Measurements from ENCODE around the gene PRKCQ.

Gene PRKCQ

DNA sequence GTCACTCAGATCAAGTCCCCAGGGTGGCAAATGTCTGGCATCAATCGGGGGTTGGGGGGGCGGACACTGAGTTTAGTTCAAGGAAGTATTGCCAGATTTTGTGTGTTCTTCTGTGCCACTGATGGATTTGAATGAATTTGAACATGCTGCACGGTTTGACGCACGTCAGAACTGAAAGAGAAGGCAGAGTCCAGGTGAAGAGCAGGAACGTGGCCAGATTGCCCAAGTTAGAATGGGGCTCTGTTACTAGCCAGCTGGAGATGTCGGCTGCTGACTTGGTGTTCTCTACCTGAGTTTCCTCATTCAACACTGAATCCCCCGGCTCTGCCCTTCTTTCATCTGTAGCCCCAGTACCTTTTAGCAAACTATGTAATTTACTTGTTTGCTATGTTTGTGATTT, 180.2 kb downstream of the PRKCQ start:
- Histone ChIP-seq H3K27ac (ENCODE audit: low read length) (no peak overlapping the region), H3K4me2 (ENCODE audit: low read depth, low read length) (no peak overlapping the region), H3K9ac (ENCODE audit: low read length) (no peak overlapping the region), H3K9me3 (replicated peaks; ENCODE audit: insufficient read depth, low read length) (no peaks in the 10 kb centered on the region), H3K4me1 (ENCODE audit: low read length) (no peaks in the 10 kb centered on the region), H3K36me3 (replicated peaks; ENCODE audit: insufficient read depth, low read length) (no peaks in the 10 kb centered on the region), H3F3A (ENCODE audit: insufficient read depth, low read length) (no peaks in the 10 kb centered on the region), H3K4me3 (ENCODE audit: low read length) (no peak overlapping the region), H3K79me2 (ENCODE audit: low read length) (no peaks in the 10 kb centered on the region), H2AFZ (ENCODE audit: low read length) (no peak overlapping the region), H4K20me1 (ENCODE audit: insufficient read depth, low read length) (no peaks in the 10 kb centered on the region), H3K9me2 (replicated peaks; ENCODE audit: insufficient read depth, low read length) (no peaks in the 10 kb centered on the region), H3K27me3 (replicated peaks; ENCODE audit: insufficient read depth, low read length) (peaks cover 9% of the 10 kb centered on the region)
- TF ChIP-seq, protein P1, sequence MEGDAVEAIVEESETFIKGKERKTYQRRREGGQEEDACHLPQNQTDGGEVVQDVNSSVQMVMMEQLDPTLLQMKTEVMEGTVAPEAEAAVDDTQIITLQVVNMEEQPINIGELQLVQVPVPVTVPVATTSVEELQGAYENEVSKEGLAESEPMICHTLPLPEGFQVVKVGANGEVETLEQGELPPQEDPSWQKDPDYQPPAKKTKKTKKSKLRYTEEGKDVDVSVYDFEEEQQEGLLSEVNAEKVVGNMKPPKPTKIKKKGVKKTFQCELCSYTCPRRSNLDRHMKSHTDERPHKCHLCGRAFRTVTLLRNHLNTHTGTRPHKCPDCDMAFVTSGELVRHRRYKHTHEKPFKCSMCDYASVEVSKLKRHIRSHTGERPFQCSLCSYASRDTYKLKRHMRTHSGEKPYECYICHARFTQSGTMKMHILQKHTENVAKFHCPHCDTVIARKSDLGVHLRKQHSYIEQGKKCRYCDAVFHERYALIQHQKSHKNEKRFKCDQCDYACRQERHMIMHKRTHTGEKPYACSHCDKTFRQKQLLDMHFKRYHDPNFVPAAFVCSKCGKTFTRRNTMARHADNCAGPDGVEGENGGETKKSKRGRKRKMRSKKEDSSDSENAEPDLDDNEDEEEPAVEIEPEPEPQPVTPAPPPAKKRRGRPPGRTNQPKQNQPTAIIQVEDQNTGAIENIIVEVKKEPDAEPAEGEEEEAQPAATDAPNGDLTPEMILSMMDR (IDR thresholded peaks at IDR 0.05; ENCODE audit: low read length), result no peak
- TF ChIP-seq EZH2 (optimal IDR thresholded peaks at IDR 0.05; ENCODE audit: low read depth, low read length) (no peak), EZH2phosphoT487 (IDR thresholded peaks at IDR 0.05; ENCODE audit: low read length) (no peak)
- DNase-seq, result no peak

DNA sequence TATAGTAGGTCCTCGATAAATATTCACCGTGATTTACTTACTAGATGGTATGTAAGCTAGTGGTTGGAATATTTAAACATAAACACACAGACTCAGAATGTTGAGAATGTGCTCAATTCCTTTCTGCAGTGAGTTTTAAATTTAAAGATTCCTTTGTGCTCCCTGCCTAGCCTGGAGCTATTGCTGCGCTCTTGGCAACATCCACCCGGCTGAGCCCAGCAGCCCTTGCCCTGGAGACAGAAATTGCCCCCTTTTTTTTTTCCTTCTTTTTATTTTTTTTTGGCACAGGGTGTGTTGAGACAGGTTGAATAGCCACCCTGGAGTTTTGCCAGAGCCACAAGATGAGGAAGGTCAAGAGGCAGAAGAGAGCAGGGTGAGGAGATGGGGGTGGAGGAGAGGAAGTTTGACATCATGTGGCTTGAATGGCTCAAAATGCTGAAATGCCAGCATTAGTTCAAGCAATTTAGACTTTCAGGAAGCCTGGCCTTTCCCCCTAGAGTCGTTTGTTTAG, 180.8 kb downstream of the PRKCQ start:
- no peak overlapping the region for H2AFZ ChIP-seq (ENCODE audit: low read length)
- no peaks in the 10 kb centered on the region for H3K36me3 ChIP-seq (replicated peaks; ENCODE audit: insufficient read depth, low read length)
- no peak overlapping the region for H3K27ac ChIP-seq (ENCODE audit: low read length)
- H3K79me2 ChIP-seq (ENCODE audit: low read length), result no peaks in the 10 kb centered on the region
- no peaks in the 10 kb centered on the region for H4K20me1 ChIP-seq (ENCODE audit: insufficient read depth, low read length)
- TF ChIP-seq EZH2 (optimal IDR thresholded peaks at IDR 0.05; ENCODE audit: low read depth, low read length) (no peak), EZH2phosphoT487 (IDR thresholded peaks at IDR 0.05; ENCODE audit: low read length) (no peak)
- TF ChIP-seq, protein P1 (IDR thresholded peaks at IDR 0.05; ENCODE audit: low read length), result no peak
- H3K9me2 ChIP-seq (replicated peaks; ENCODE audit: insufficient read depth, low read length), result no peaks in the 10 kb centered on the region
- no peaks in the 10 kb centered on the region for H3K4me1 ChIP-seq (ENCODE audit: low read length)
- no peaks in the 10 kb centered on the region for H3K9me3 ChIP-seq (replicated peaks; ENCODE audit: insufficient read depth, low read length)
- no peak overlapping the region for H3K4me2 ChIP-seq (ENCODE audit: low read depth, low read length)
- peaks cover 9% of the 10 kb centered on the region for H3K27me3 ChIP-seq (replicated peaks; ENCODE audit: insufficient read depth, low read length)
- no peak for DNase-seq
- H3K9ac ChIP-seq (ENCODE audit: low read length), result no peak overlapping the region
- no peaks in the 10 kb centered on the region for H3F3A ChIP-seq (ENCODE audit: insufficient read depth, low read length)
- no peak overlapping the region for H3K4me3 ChIP-seq (ENCODE audit: low read length)

GRCh38 chr10:6398399-6398798, 181.7 kb downstream of the PRKCQ start:
- no peak overlapping the region for H3K27ac ChIP-seq (ENCODE audit: low read length)

More at GRCh38 chr10:6398399-6398798, 181.7 kb downstream of the PRKCQ start:
- Histone ChIP-seq H3K36me3 (replicated peaks; ENCODE audit: insufficient read depth, low read length) (no peaks in the 10 kb centered on the region), H3K27me3 (replicated peaks; ENCODE audit: insufficient read depth, low read length) (peaks cover 7% of the 10 kb centered on the region; the same call in 1 of the 2 replicates), H4K20me1 (ENCODE audit: insufficient read depth, low read length) (no peaks in the 10 kb centered on the region), H3F3A (ENCODE audit: insufficient read depth, low read length) (no peaks in the 10 kb centered on the region), H3K4me1 (ENCODE audit: low read length) (no peaks in the 10 kb centered on the region), H3K9me2 (replicated peaks; ENCODE audit: insufficient read depth, low read length) (no peaks in the 10 kb centered on the region), H3K9me3 (replicated peaks; ENCODE audit: insufficient read depth, low read length) (no peaks in the 10 kb centered on the region), H3K4me3 (ENCODE audit: low read length) (no peak overlapping the region), H2AFZ (ENCODE audit: low read length) (no peak overlapping the region), H3K9ac (ENCODE audit: low read length) (no peak overlapping the region), H3K4me2 (ENCODE audit: low read depth, low read length) (no peak overlapping the region), H3K79me2 (ENCODE audit: low read length) (no peaks in the 10 kb centered on the region)
- DNase-seq, result no peak
- no peak for TF ChIP-seq EZH2 (optimal IDR thresholded peaks at IDR 0.05; ENCODE audit: low read depth, low read length)
- no peak for TF ChIP-seq EZH2phosphoT487 (IDR thresholded peaks at IDR 0.05; ENCODE audit: low read length)
- TF ChIP-seq, protein P1 (IDR thresholded peaks at IDR 0.05; ENCODE audit: low read length), result no peak

Data from MM.1S (cell line).